IMR-90 (cell line): ENCODE data around the gene CPNE4. TPM values are rescaled to one million over a fixed set of nuclear protein-coding genes. Genes with fewer than 3 reads are reported as not detected.

Experiments used
- ATAC-seq: fragments of 200-7000 bp; cut with Tn5 transposase; 2 replicates; pipeline ENCODE4 v1.9.1; 2020; ENCODE audit warnings: low read depth, mild to moderate bottlenecking, moderate library complexity
- BruUV-seq: library from RNA; stranded (reverse); fragments of 400-500 nt; replicated peaks from 2 replicates; lab custom pipeline; 2021; lab: Mats Ljungman, UMichigan
- CTCF ChIA-PET: fragments of 300-600 bp; formaldehyde crosslinking; extraction: SDS; loops from one replicate; lab custom pipeline; 2021; ENCODE audit warnings: antibody characterized with exemption; lab: Yijun Ruan, JAX
- POLR2A ChIA-PET: fragments of 300-600 bp; sonication (Branson Sonifier 250); formaldehyde crosslinking; loops from one replicate; lab custom pipeline; 2022; ENCODE audit warnings: antibody characterized with exemption; ENCODE audit not compliant: unreplicated experiment; lab: Charles Lee
- DNase-seq: peaks from one replicate; pipeline ENCODE4 v3.0.0; 2013
- H2AFZ ChIP-seq: replicated peaks from 2 replicates; pipeline ENCODE3; 2013; ENCODE audit warnings: low read length, mild to moderate bottlenecking; ENCODE audit not compliant: poor library complexity
- H2AK5ac ChIP-seq: 2 replicates; pipeline ENCODE4 v1.6.1; 2013; ENCODE audit warnings: low read depth, low read length, inconsistent platforms
- H2AK9ac ChIP-seq: replicated peaks from 2 replicates; pipeline ENCODE3; 2013; ENCODE audit warnings: mild to moderate bottlenecking, low read depth, low read length, moderate library complexity; ENCODE audit not compliant: poor library complexity
- H2BK120ac ChIP-seq: 2 replicates; pipeline ENCODE4 v1.6.1; 2013; ENCODE audit warnings: low read depth, low read length, inconsistent platforms
- H2BK15ac ChIP-seq: 3 replicates; pipeline ENCODE4 v1.6.1; 2013; ENCODE audit warnings: low read depth, low read length, inconsistent platforms
- H2BK20ac ChIP-seq: 2 replicates; pipeline ENCODE4 v1.6.1; 2013; ENCODE audit warnings: low read depth, mild to moderate bottlenecking, inconsistent platforms, low read length, moderate library complexity
- H2BK5ac ChIP-seq: 2 replicates; pipeline ENCODE4 v1.6.1; 2013; ENCODE audit warnings: mild to moderate bottlenecking, low read depth, low read length, inconsistent platforms; ENCODE audit not compliant: poor library complexity, severe bottlenecking
- H3K14ac ChIP-seq: replicated peaks from 2 replicates; pipeline ENCODE4 v1.6.1; 2013; ENCODE audit warnings: low read depth, low read length, inconsistent platforms
- H3K18ac ChIP-seq: 2 replicates; pipeline ENCODE4 v1.6.1; 2013; ENCODE audit warnings: low read depth, low read length, control low read depth
- H3K23ac ChIP-seq: 2 replicates; pipeline ENCODE4 v1.6.1; 2013; ENCODE audit warnings: low read depth, low read length, inconsistent platforms
- H3K27ac ChIP-seq: 2 replicates; pipeline ENCODE4 v1.5.1; 2013; ENCODE audit warnings: mild to moderate bottlenecking, control low read depth, low read length; ENCODE audit not compliant: insufficient read depth
- H3K27me3 ChIP-seq: 2 replicates; pipeline ENCODE4 v1.6.1; 2013; ENCODE audit warnings: low read length; ENCODE audit not compliant: control insufficient read depth, insufficient read depth
- H3K36me3 ChIP-seq: 2 replicates; pipeline ENCODE4 v1.6.1; 2013; ENCODE audit warnings: low read length, mixed read lengths; ENCODE audit not compliant: control insufficient read depth, insufficient read depth
- H3K4ac ChIP-seq: 2 replicates; pipeline ENCODE4 v1.6.1; 2013; ENCODE audit warnings: low read depth, low read length, inconsistent platforms
- H3K4me1 ChIP-seq: 2 replicates; pipeline ENCODE4 v1.6.1; 2013; ENCODE audit warnings: low read length, mixed read lengths; ENCODE audit not compliant: control insufficient read depth, insufficient read depth
- H3K4me2 ChIP-seq: 2 replicates; pipeline ENCODE4 v1.6.1; 2013; ENCODE audit warnings: low read depth, mild to moderate bottlenecking, control low read depth, low read length, moderate library complexity
- H3K4me3 ChIP-seq: 2 replicates; pipeline ENCODE4 v1.5.1; 2013; ENCODE audit warnings: low read depth, mild to moderate bottlenecking, control low read depth, low read length, moderate library complexity; ENCODE audit not compliant: insufficient read depth
- H3K56ac ChIP-seq: 2 replicates; pipeline ENCODE4 v1.6.1; 2013; ENCODE audit warnings: low read length, inconsistent platforms; ENCODE audit not compliant: insufficient read depth; ENCODE audit errors: extremely low read depth
- H3K79me1 ChIP-seq, 2 experiments: 2 replicates each; pipeline ENCODE4 v1.6.1; 2013; ENCODE audit warnings: low read length in 2 of 2, inconsistent platforms in 1 of 2, low read depth in 1 of 2
- H3K9ac ChIP-seq: 2 replicates; pipeline ENCODE4 v1.6.1; 2013; ENCODE audit warnings: low read depth, low read length, control low read depth
- H3K9me1 ChIP-seq: 2 replicates; pipeline ENCODE4 v1.6.1; 2013; ENCODE audit warnings: low read length, inconsistent platforms; ENCODE audit not compliant: insufficient read depth
- H3K9me3 ChIP-seq: 2 replicates; pipeline ENCODE4 v1.6.1; 2013; ENCODE audit warnings: low read length; ENCODE audit not compliant: control insufficient read depth, insufficient read depth
- H4K20me1 ChIP-seq: 2 replicates; pipeline ENCODE4 v1.6.1; 2013; ENCODE audit warnings: low read length, inconsistent platforms; ENCODE audit not compliant: insufficient read depth
- H4K5ac ChIP-seq: 2 replicates; pipeline ENCODE4 v1.6.1; 2013; ENCODE audit warnings: mild to moderate bottlenecking, low read depth, low read length, control low read depth
- H4K8ac ChIP-seq, 2 experiments: 2 replicates each; pipeline ENCODE4 v1.6.1; 2013; ENCODE audit warnings: low read depth in 2 of 2, low read length in 2 of 2, control low read depth in 1 of 2, inconsistent platforms in 1 of 2
- H4K91ac ChIP-seq: 2 replicates; pipeline ENCODE4 v1.6.1; 2013; ENCODE audit warnings: low read depth, low read length, inconsistent platforms; ENCODE audit not compliant: insufficient read depth
- CEBPB ChIP-seq: IDR thresholded peaks from 2 replicates; pipeline ENCODE4 v1.6.1; 2012; ENCODE audit warnings: low read depth, low read length, improper control_type of control experiment
- CHD1 ChIP-seq: IDR thresholded peaks from 2 replicates; pipeline ENCODE4 v1.6.1; 2012; ENCODE audit warnings: low read depth, low read length, improper control_type of control experiment
- FOS ChIP-seq: fragments of 150-350 bp; IDR thresholded peaks from 2 replicates; pipeline ENCODE4 v1.6.1; 2016; ENCODE audit warnings: low read depth, low read length
- MAFK ChIP-seq: IDR thresholded peaks from 2 replicates; pipeline ENCODE4 v1.6.1; 2012; ENCODE audit warnings: low read depth, low read length, improper control_type of control experiment
- MAZ ChIP-seq: IDR thresholded peaks from 2 replicates; pipeline ENCODE4 v1.6.1; 2012; ENCODE audit warnings: low read depth, mild to moderate bottlenecking, low read length, improper control_type of control experiment, moderate library complexity, borderline replicate concordance
- MXI1 ChIP-seq: IDR thresholded peaks from 2 replicates; pipeline ENCODE4 v1.6.1; 2012; ENCODE audit warnings: low read depth, mild to moderate bottlenecking, low read length, moderate library complexity, borderline replicate concordance
- NFE2L2 ChIP-seq: fragments of 150-350 bp; IDR thresholded peaks from 2 replicates; pipeline ENCODE4 v1.6.1; 2016; ENCODE audit warnings: low read depth, mild to moderate bottlenecking, low read length
- POLR2A ChIP-seq: IDR thresholded peaks from 2 replicates; pipeline ENCODE4 v1.6.1; 2012; ENCODE audit warnings: mild to moderate bottlenecking, low read depth, low read length
- RAD21 ChIP-seq: IDR thresholded peaks from 2 replicates; pipeline ENCODE4 v1.6.1; 2012; ENCODE audit warnings: low read length, improper control_type of control experiment
- RCOR1 ChIP-seq: IDR thresholded peaks from 2 replicates; pipeline ENCODE4 v1.6.1; 2012; ENCODE audit warnings: mild to moderate bottlenecking, low read length, improper control_type of control experiment; ENCODE audit not compliant: insufficient replicate concordance
- RFX5 ChIP-seq: IDR thresholded peaks from 2 replicates; pipeline ENCODE4 v1.8.0; 2012; ENCODE audit warnings: low read depth, mild to moderate bottlenecking, low read length, moderate library complexity
- WGBS, 2 experiments: methylation state at CpG; one replicate each; pipeline versions ENCODE4 v1.1.5 to v1.1.7; 2013; ENCODE audit warnings: missing lambda C conversion rate in 2 of 2; ENCODE audit not compliant: insufficient read length in 1 of 2; ENCODE audit errors: extremely low coverage in 2 of 2; 5-methylcytosine and 5-hydroxymethylcytosine counted together
- dilution Hi-C: fragments of 300-500 bp; cut with HindIII; formaldehyde crosslinking; loops from one replicate; pipeline ENCODE4 v1.14.3; 2018; ENCODE audit warnings: low sequenced_read_pairs; ENCODE audit not compliant: unreplicated experiment
- in situ Hi-C: fragments of 300-500 bp; cut with MboI; formaldehyde crosslinking; loops from 3 replicates; pipeline ENCODE4 v1.14.3; 2019; ENCODE audit warnings: low sequenced_read_pairs, inconsistent platforms, mixed read lengths
- intact Hi-C: fragments of 100-400 bp; cut with micrococcal nuclease; formaldehyde crosslinking; loops from 2 replicates; pipeline ENCODE4 v1.10.0; 2022
- polyA plus RNA-seq, 3 experiments: library from polyadenylated mRNA; depleted of rRNA; stranded (reverse); fragments of >200 nt; gene quantifications; 2 replicates each; pipeline ENCODE4 v1.2.3, GENCODE V29; 2012; ENCODE audit warnings: low replicate concordance in 1 of 3
- total RNA-seq: library from RNA; depleted of rRNA; stranded (reverse); fragments of >200 nt; gene quantifications from 2 replicates; pipeline ENCODE4 v1.2.3, GENCODE V29; 2012
- TF ChIP-seq, protein P1 (sequence below): fragments of 150-350 bp; IDR thresholded peaks from 2 replicates; pipeline ENCODE4 v1.6.1; 2017; ENCODE audit warnings: mild to moderate bottlenecking, antibody characterized with exemption, low read length, low read depth

CPNE4 gene
- total and polyA plus RNA-seq, 2 of the 4 experiments (the other 2 are of a cell fraction), result not detected

DNA sequence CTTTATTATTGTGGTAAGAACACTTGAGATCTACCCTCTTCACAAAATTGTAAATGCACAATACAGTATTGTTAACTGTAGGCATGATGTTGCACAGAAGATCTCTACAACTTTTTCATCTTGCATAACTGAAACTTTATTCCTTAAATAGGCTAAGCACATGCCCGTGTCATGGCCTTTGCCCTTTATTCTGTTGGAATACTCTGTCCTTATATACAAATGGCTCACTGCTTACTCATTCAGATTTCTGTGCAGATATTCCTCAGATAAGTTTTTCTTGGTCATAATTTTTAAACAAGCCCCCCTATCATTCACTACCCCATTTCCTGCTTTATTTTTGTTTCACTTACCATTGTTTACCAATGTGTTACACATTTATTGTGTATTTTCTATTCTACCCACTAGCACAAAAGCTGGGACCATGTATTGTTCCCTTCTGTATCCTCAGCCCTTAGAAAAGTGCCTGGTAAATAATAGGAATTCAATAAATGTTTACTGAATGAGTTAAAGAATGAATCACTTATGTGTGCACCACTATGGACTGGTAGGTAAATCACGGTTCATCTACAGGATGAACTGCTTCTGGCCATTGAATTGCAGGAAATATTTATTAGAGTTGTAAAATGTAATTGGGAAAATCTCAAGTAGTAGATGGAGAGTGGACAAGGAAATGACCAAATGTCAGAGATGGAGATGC is 151.0 kb downstream of the CPNE4 start:
- no peak overlapping the region for H3K14ac ChIP-seq
- H3K18ac ChIP-seq, result no peak overlapping the region
- no peak overlapping the region for H2AFZ ChIP-seq
- H4K20me1 ChIP-seq, result no peaks in the 10 kb centered on the region
- no peak overlapping the region for H2BK15ac ChIP-seq
- ChIA-PET POLR2A (no interaction called here), CTCF (no interaction called here)
- in situ Hi-C loops (no loop called here), intact Hi-C loops (no loop called here), dilution Hi-C loops (no loop called here)
- H3K9me3 ChIP-seq, result no peaks in the 10 kb centered on the region
- H3K9me1 ChIP-seq, result no peaks in the 10 kb centered on the region
- no peaks in the 10 kb centered on the region for H3K27me3 ChIP-seq
- no peaks in the 10 kb centered on the region for H3K79me1 ChIP-seq
- H3K56ac ChIP-seq, result no peak overlapping the region
- no peaks in the 10 kb centered on the region for H3K36me3 ChIP-seq
- H3K4me1 ChIP-seq, result no peaks in the 10 kb centered on the region
- no peak overlapping the region for H2BK20ac ChIP-seq
- H2BK120ac ChIP-seq, result no peak overlapping the region
- H3K4me2 ChIP-seq, result no peak overlapping the region
- TF ChIP-seq NFE2L2, result no peak
- TF ChIP-seq CHD1, result no peak
- TF ChIP-seq, protein P1, sequence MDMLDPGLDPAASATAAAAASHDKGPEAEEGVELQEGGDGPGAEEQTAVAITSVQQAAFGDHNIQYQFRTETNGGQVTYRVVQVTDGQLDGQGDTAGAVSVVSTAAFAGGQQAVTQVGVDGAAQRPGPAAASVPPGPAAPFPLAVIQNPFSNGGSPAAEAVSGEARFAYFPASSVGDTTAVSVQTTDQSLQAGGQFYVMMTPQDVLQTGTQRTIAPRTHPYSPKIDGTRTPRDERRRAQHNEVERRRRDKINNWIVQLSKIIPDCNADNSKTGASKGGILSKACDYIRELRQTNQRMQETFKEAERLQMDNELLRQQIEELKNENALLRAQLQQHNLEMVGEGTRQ, result no peak
- TF ChIP-seq CEBPB, result no peak
- no peak for TF ChIP-seq RFX5
- TF ChIP-seq MAZ, result no peak
- no peak for TF ChIP-seq MXI1
- no peak for TF ChIP-seq POLR2A
- TF ChIP-seq RAD21, result no peak
- TF ChIP-seq FOS, result no peak
- no peak for TF ChIP-seq MAFK
- no peak for TF ChIP-seq RCOR1
- no peak overlapping the region for H3K9ac ChIP-seq
- H2AK5ac ChIP-seq, result no peak overlapping the region
- no peak overlapping the region for H4K8ac ChIP-seq
- 0% methylated on average over 1 of the region's 2 CpGs; no CpG with 5 or more reads in 1 of the 2 experiments for WGBS, 2 experiments
- no peak overlapping the region for H3K27ac ChIP-seq
- no peak overlapping the region for H4K91ac ChIP-seq
- H3K23ac ChIP-seq, result no peak overlapping the region
- ATAC-seq (no peak), DNase-seq (no peak)
- no peak overlapping the region for H2AK9ac ChIP-seq
- no peak overlapping the region for H4K5ac ChIP-seq
- no peak overlapping the region for H3K4me3 ChIP-seq
- H3K4ac ChIP-seq, result no peak overlapping the region
- no TSS peak for BruUV-seq
- no peak overlapping the region for H2BK5ac ChIP-seq
